Urinary bladder (tissue), 4 donors: ENCODE results near the gene ASIC2. TPM values are rescaled to one million over a fixed set of nuclear protein-coding genes. Genes with fewer than 3 reads are reported as not detected.

ENCODE experiments used
- DNase-seq: peaks from one replicate; pipeline ENCODE4 v3.0.0-alpha.2; 2015; ENCODE audit errors: extremely low spot score
- H3K27ac ChIP-seq: one replicate; pipeline ENCODE4 v1.5.1; 2013; ENCODE audit warnings: low read depth, mild to moderate bottlenecking, moderate library complexity
- H3K36me3 ChIP-seq: one replicate; pipeline ENCODE4 v1.6.1; 2013; ENCODE audit warnings: mild to moderate bottlenecking, moderate library complexity; ENCODE audit not compliant: insufficient read depth
- H3K4me1 ChIP-seq: one replicate; pipeline ENCODE4 v1.6.1; 2013; ENCODE audit warnings: mild to moderate bottlenecking, moderate library complexity; ENCODE audit not compliant: insufficient read depth
- H3K4me3 ChIP-seq: one replicate; pipeline ENCODE4 v1.5.1; 2013; ENCODE audit warnings: low read depth, low read length
- WGBS: extraction: QIAGEN DNeasy Blood & Tissue Kit; methylation state at CpG from one replicate; pipeline ENCODE4 v1.1.7; 2013; 5-methylcytosine and 5-hydroxymethylcytosine counted together
- polyA plus RNA-seq: library from polyadenylated mRNA; stranded (reverse); fragments of 200-250 nt; gene quantifications from one replicate; pipeline ENCODE4 v1.2.3, GENCODE V29; 2013
- total RNA-seq: library from RNA; depleted of rRNA; stranded (reverse); fragments of >200 nt; gene quantifications from one replicate; pipeline ENCODE4 v1.2.3, GENCODE V29; 2014
- donor health status: healthy with polysubstance abuse.
- donor health status: healthy.

Gene ASIC2
- total and polyA plus RNA-seq, 2 donors = 0.09 to 1.1 TPM

DNA sequence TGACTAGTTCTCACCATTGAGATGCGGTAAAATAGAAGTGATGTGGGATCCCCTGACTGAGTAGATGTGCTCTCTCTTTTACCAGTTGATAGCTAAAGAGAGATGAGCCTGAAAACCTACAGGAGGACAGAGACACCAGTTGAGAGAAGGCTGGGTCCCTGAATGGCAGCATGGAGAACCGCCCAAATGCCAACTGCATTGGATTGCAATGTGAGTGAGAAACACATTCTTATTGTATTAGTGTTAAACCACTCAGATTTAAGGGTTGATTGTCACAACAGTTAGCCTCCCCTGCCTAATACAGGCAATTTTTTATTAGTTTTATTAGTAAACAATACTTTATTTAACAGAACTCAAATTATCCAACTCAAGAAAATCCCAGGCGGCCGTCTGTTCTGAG, 240.2 kb downstream of the ASIC2 start:
- 83% methylated on average over 4 of the region's 4 CpGs for WGBS
- H3K4me3 ChIP-seq = no peak overlapping the region
- no peaks in the 10 kb centered on the region for H3K4me1 ChIP-seq
- H3K27ac ChIP-seq = no peak overlapping the region
- DNase-seq = no peak
- no peaks in the 10 kb centered on the region for H3K36me3 ChIP-seq

DNA sequence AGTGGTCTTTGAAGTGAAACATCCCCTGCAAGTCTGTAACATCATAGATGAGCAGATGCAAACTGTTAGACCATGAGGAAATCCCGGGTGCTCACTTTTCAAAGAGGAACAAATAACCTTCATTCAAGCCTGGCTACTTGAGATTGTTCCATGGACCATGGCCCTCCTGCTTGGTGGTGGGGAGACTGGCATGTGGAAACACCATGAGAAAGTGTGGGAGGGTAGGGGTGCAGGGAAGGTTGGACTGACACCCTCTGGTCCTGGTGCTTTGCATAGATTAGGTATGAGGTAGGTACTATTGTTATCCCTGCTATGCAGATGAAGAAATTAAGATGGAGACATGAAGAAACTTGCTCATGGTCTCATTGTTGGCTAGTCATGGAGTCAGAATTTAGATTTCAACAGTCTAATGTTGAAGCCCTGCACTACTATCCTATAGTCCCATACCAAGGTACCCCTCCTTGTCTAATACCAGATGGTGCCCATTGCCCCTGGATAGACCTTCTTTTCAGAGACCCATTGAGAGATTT, 242.4 kb downstream of the ASIC2 start:
- Histone ChIP-seq H3K4me1 (no peaks in the 10 kb centered on the region), H3K4me3 (no peak overlapping the region), H3K27ac (no peak overlapping the region), H3K36me3 (no peaks in the 10 kb centered on the region)
- DNase-seq = no peak
- 82% methylated on average over 1 of the region's 1 CpG for WGBS

DNA sequence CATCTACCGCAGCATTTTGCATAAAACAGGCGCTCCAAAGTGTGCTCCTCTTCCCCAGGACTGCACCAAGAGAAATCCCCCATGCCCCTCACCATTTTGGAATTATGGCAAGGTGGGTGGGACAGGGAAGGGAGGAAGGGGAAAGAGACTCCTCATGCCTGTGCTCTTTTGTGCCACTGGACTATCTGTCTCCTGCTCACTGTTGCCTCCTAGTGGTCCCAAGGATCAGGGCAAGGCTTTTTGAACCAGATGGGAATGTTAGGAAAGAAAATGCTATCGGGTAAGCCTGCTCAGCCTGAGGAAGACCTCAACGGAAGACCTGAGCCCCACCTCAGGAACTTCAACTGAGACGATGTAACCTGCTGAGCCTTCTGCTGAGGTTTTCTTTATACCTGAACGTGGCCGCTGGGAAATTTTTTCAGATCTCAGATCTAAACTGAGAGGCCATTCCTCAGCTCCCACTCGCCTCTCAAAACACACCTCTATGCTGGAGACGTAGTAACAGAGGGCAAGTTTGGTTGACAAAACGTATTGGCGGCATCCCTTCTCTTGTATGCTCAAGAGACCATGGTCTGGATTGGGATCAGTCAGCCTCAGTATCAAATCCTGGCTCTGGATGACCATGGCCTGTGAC, 243.2 kb downstream of the ASIC2 start:
- no peak overlapping the region for H3K4me3 ChIP-seq
- 59% methylated on average over 11 of the region's 11 CpGs for WGBS
- no peaks in the 10 kb centered on the region for H3K4me1 ChIP-seq
- H3K27ac ChIP-seq = no peak overlapping the region
- no peaks in the 10 kb centered on the region for H3K36me3 ChIP-seq
- no peak for DNase-seq

DNA sequence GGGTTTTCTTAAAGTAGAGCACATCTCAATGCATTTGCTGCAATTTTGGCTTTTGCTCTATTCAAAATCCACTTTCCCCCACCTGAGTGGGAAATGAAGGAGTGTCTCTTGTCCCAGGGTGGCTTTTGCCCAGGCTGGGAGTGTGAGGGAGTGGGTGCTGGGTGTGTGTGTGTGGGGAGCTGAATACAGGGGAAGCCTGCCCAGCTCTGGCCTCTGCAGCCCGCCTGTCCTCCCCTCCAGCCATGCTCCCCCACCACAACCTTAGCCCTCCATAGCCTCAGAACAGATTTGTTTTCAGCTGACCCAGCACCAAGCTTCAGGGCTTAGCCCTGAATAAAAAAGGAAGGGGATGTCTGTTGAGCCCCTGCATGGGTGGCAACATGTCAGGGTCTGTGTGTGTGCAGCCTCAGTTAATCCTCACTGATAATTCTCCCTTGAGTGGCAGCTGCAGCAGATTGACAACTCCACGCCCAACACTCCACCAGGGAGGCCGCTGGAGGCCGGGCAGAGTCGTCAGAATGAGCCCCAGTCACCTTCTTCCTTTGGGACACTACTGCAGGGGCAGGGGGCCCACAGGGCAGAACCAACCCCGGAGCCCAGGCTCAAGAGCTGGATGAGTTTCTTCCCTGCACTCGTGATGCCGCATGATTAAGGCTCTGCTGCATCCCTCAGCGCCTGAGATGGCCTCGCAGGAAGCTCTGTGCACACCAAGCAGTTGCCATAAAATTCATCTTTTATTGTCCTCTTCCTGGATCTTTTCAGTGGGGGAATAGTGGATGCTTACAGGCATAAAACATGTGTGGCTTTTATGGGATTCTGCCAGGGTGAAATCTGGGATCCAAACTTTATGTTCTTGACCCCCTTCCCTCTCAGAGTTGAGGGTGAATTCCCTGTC, 246.5 kb downstream of the ASIC2 start:
- Histone ChIP-seq H3K4me1 (no peaks in the 10 kb centered on the region), H3K27ac (no peak overlapping the region), H3K4me3 (no peak overlapping the region), H3K36me3 (no peaks in the 10 kb centered on the region)
- DNase-seq = no peak
- 44% methylated on average over 10 of the region's 10 CpGs for WGBS

DNA sequence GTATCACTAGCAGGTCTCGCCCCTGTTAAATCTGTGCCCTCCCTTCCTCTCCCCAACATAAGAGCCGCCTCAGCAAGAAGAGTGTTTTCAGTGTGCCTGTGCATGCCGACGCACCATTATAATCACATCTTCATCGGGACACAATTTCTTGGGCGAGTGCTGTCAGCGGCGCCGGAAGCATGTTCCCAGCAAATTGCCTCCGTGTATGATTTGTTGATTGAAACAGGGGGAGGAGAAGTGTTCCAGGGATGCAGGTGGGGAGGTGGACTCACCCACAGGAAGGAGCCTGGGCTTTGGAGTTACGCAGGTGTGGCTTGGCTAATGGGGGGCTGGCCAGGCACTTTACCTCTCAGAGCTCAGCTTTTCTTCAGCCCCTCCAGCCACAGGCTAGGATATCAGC, 247.9 kb downstream of the ASIC2 start:
- no peaks in the 10 kb centered on the region for H3K4me1 ChIP-seq
- no peak for DNase-seq
- H3K27ac ChIP-seq = no peak overlapping the region
- no peaks in the 10 kb centered on the region for H3K36me3 ChIP-seq
- 93% methylated on average over 11 of the region's 11 CpGs for WGBS
- H3K4me3 ChIP-seq = no peak overlapping the region

DNA sequence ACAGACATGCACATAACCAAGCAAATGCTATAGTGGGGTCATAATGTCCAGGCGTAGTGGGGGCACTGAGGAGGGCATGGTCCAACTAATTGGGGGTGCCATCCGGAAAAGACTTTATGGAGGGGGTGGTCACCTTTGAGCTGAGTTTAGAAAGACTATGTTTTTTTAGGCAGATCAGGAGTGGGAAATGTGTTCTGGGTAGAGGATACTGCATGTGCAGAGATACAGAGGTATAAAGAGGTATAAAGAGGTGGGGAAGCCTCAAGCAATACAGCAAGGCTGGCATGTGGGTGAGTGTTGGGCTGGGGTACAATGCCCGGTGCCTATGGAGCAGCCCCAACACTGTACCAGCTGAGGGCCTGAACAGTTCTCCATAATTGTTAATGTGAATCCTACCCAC, 248.3 kb downstream of the ASIC2 start:
- H3K4me3 ChIP-seq = no peak overlapping the region
- H3K36me3 ChIP-seq = no peaks in the 10 kb centered on the region
- no peak overlapping the region for H3K27ac ChIP-seq
- DNase-seq = no peak
- H3K4me1 ChIP-seq = no peaks in the 10 kb centered on the region
- 94% methylated on average over 3 of the region's 3 CpGs for WGBS

DNA sequence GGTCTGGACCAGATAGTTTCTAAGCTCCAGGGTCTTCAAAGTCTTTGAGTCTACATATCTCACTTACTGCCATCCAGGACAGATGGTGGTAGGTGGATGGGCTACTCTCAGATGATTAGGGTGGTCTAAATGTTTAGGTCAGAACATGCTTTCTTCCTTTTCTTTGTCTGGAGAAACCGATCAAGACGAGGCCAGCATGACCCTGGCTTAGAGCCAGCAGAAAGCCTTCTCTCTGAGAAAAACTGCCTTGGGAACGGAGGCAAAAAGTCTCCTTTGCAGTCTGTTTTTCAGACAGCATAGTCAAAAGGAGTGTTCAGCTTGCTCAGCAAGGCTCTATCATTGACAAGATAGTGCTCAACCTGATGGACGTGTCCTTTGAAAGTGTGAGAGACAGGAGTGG, 252.6 kb downstream of the ASIC2 start:
- no peaks in the 10 kb centered on the region for H3K4me1 ChIP-seq
- no peak overlapping the region for H3K27ac ChIP-seq
- DNase-seq = no peak
- no peak overlapping the region for H3K4me3 ChIP-seq
- WGBS = 52% methylated on average over 4 of the region's 4 CpGs
- H3K36me3 ChIP-seq = no peaks in the 10 kb centered on the region

DNA sequence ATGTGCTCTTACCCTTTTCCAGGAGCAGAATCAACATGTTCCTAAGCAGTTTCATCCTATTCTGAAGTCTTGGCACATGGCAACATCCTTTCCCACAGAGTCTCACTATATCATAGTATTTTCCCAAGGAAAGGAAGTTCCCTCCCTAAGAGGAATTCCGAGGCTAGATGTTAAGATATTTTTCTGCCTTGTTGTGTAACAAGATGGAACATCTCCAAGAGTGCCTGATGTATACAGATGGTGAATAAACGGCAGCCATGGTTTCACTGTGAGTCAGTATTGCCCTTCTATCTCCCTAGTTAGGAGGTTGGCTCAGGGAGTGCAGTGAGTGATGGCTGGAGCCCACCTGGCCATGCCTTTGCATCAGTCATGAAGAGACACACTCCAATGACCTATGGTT, 253.2 kb downstream of the ASIC2 start:
- Histone ChIP-seq H3K27ac (no peak overlapping the region), H3K4me1 (no peaks in the 10 kb centered on the region), H3K36me3 (no peaks in the 10 kb centered on the region), H3K4me3 (no peak overlapping the region)
- no peak for DNase-seq
- 17% methylated on average over 2 of the region's 2 CpGs for WGBS

DNA sequence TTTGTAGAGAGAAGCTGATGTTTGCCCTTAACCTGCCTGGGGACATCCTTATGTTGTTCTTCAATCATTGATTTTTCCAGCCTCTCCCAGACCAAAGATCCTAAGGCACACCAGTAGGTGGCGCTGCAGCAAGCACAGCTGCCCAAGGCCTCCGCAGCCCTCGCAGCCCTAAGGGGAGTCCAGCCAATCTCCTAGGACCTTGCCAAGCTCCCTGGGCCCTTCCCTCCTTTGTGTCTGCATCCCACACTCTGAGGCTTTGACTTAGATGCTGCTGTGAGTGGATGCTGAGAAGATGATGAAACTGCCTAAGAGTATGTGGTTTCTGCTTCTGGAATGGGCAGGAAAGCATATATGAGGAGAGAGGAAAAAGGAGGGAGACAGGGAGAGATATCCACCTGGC, 254.4 kb downstream of the ASIC2 start:
- Histone ChIP-seq H3K27ac (no peak overlapping the region), H3K36me3 (no peaks in the 10 kb centered on the region), H3K4me1 (no peaks in the 10 kb centered on the region), H3K4me3 (no peak overlapping the region)
- WGBS = 6% methylated on average over 3 of the region's 3 CpGs
- DNase-seq = no peak

DNA sequence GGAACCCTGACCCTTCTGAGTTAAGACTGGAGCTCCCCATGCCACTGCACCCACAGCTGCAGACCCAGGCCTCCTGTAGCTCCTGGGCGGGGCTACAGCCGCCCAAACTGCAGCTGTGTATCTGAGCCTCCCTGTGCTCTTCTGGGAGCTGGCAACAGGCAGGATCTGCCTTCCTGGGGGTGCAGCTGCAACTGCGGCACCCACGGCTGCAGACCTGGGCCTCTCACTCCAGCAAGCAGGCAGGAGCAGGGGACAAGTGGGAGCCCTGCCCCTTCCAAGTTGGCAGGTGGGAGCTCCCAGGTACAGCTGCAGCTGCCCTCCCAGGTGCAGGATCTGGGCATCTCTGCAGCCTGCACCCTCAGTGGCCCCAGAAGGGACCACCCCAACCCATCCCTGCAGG, 259.9 kb downstream of the ASIC2 start:
- 94% methylated on average over 4 of the region's 4 CpGs for WGBS
- Histone ChIP-seq H3K36me3 (no peaks in the 10 kb centered on the region), H3K4me1 (no peaks in the 10 kb centered on the region), H3K4me3 (no peak overlapping the region), H3K27ac (no peak overlapping the region)
- DNase-seq = no peak

DNA sequence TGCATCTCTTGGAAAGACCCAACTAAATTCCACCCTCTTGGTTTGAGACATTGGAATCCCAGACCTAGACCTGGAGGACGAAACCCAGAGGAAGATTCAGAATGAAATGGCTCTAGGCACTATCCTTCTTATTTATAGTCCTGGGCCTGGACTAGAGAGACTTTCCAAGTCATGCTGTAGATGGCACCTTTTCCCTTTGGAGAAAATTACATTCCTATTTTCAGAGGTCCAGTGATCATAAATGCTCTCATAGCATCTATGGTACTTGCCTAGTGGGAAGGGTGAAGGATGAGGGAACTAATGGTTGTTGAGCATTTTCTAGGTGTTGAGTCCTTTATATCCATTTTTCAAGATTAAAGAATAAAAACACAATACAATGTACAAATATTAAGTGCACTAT, 264.3 kb downstream of the ASIC2 start:
- DNase-seq = no peak
- no peak overlapping the region for H3K4me3 ChIP-seq
- H3K4me1 ChIP-seq = no peaks in the 10 kb centered on the region
- no peak overlapping the region for H3K27ac ChIP-seq
- no peaks in the 10 kb centered on the region for H3K36me3 ChIP-seq
- 92% methylated on average over 1 of the region's 1 CpG for WGBS

DNA sequence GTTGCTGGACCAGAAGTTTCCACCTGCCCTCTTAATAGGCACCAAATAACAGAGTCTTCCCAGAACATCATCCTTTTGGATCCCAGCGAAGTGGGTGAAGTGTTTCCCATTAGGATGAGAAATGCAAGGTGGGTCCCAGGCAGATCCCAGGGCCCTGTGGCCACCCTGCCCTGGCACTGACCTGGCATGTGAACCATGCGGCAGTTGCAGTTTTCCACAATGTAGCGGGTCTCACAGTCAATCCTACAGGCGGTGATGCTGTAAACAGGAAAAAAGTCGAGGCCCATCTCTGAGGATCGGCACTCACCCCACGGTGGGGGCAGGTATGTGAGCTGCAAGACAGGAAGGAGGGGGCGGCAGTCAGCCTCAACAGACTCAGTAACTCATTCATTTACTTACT, 265.0 kb downstream of the ASIC2 start:
- WGBS = 80% methylated on average over 8 of the region's 8 CpGs
- Histone ChIP-seq H3K27ac (no peak overlapping the region), H3K4me3 (no peak overlapping the region), H3K36me3 (no peaks in the 10 kb centered on the region), H3K4me1 (no peaks in the 10 kb centered on the region)
- DNase-seq = no peak

DNA sequence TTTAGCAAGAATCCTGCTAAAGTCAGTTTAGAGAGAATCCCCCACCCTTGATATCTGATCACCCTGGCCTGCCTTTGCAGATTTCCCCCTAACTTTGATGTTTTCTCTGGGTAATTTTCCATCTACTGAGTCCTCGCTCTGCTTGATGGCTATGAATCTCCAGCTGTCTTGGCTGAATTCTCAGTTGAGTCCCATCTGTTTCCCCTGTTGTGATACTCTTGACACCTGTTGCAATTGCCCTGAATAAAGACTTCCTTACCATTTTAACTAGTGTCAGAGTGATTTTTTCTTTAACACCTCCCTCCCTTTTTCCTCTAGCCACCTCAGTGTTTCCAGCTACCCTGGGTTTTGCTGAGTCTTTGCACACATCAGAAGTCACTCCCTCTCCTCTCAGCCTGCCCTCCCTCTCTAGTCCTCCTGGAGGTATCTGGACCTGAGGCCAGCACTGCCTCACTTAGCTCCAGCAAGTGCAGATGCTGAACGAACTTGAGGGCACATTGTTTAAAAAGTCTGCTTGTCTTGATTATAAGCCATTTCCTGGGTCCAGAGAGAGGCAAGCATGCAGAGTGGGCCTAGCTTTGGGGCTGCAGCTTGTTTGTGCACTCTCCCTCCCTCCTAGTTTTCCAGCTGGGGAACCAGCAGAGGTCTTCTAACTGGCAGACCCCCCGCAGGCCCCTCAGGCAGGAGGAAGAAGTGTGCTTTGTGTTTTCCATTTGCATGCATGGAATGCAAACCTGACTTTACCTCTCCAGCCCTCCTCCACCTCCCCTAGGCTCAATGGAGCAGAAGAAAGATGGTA, 268.2 kb downstream of the ASIC2 start:
- Histone ChIP-seq H3K27ac (no peak overlapping the region), H3K4me3 (no peak overlapping the region), H3K4me1 (no peaks in the 10 kb centered on the region), H3K36me3 (no peaks in the 10 kb centered on the region)
- DNase-seq = no peak
- WGBS = 67% methylated on average over 3 of the region's 3 CpGs
